ENCODE results near the gene UXS1. TPM values are rescaled to one million over a fixed set of nuclear protein-coding genes. Genes with fewer than 3 reads are reported as not detected.

Gene UXS1
- total RNA-seq, 2 donors from 2014 or later = 31.0 to 34.4 TPM

GRCh38 chr2:106180602-106181001, 13.5 kb downstream of the UXS1 start:
- Histone ChIP-seq H3K27ac (no peak overlapping the region), H3K36me3 (no peaks in the 10 kb centered on the region), H3K27me3 (no peaks in the 10 kb centered on the region), H3K9me3 (no peaks in the 10 kb centered on the region), H3K4me3 (no peak overlapping the region), H3K9ac (ENCODE audit: low read depth in 2 of 2, low read length in 2 of 2) (no peak overlapping the region), H3K4me1 (no peaks in the 10 kb centered on the region)
- no peak for TF ChIP-seq CTCF (IDR thresholded peaks at IDR 0.05)
- DNase-seq = no peak
- intact Hi-C loops (cut with DNase I) = no loop called here

DNA sequence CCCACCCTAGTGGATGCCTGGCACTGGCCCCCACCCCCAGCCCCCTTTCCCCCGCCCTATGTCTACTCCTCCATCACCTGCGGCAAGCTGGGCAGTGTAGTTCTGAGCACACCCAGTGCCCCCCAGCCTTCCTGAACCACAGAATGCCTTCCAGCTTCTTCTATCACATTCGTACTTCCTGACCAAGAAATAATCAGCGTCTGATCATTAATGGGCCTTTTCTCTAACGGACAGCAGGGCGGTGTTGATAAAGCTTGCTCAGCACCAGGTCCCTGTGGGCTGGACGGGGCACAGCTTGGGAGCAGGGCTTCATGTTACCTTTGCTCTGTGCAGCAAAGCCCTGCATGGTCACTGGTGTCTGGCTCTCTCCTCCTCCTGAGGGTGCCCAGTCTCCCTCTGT, 15.4 kb downstream of the UXS1 start:
- H3K27ac ChIP-seq = no peak overlapping the region
- no peaks in the 10 kb centered on the region for H3K4me1 ChIP-seq
- no peaks in the 10 kb centered on the region for H3K9me3 ChIP-seq
- no peaks in the 10 kb centered on the region for H3K36me3 ChIP-seq
- no peaks in the 10 kb centered on the region for H3K27me3 ChIP-seq
- no peak for TF ChIP-seq CTCF (IDR thresholded peaks at IDR 0.05)
- no peak for DNase-seq
- H3K4me3 ChIP-seq = no peak overlapping the region
- intact Hi-C loops (cut with DNase I) = no loop called here
- H3K9ac ChIP-seq (ENCODE audit: low read depth in 2 of 2, low read length in 2 of 2) = no peak overlapping the region

- intact Hi-C loops (cut with DNase I) = no loop called here
- no peak overlapping the region for H3K27ac ChIP-seq
- TF ChIP-seq CTCF (IDR thresholded peaks at IDR 0.05) = no peak
- no peak overlapping the region for H3K4me3 ChIP-seq
- no peak for DNase-seq
- no peaks in the 10 kb centered on the region for H3K27me3 ChIP-seq
- no peaks in the 10 kb centered on the region for H3K36me3 ChIP-seq
- H3K9me3 ChIP-seq = no peaks in the 10 kb centered on the region
- H3K9ac ChIP-seq (ENCODE audit: low read depth in 2 of 2, low read length in 2 of 2) = no peak overlapping the region
- no peaks in the 10 kb centered on the region for H3K4me1 ChIP-seq
Measured at GRCh38 chr2:106177581-106177980, 16.5 kb downstream of the UXS1 start.

DNA sequence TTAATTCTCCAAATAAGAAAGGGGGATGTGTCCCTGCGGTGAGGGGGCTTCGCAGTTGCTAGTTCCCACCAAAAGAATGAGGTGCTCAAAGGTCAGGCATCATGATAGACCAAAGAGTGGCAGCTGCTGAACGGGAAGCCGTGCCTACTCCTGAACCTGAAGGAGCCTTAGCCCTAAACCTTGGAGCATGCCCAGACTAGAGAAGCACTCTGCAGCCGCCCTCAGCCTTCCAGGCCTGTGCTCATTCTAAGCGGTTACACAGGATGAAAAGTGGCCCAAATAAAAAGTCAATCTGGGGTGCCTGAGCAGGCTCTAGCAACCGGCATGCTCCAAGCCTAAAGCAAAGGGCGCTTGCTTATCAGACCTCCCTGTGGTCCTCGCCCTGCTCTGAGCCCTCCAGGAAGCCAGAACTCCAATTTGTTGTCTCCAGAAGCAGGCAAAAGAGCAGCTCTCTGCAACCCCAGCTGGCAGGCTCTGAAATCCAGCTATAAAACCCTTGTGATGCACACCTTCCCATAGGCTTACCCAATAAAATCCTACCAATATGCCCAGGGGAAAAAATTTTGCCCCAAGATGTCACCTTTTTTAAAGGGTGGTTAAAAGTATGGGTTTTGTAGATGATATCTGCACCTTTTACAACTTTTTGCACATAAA, 17.5 kb downstream of the UXS1 start:
- Histone ChIP-seq H3K9me3 (no peaks in the 10 kb centered on the region), H3K36me3 (no peaks in the 10 kb centered on the region), H3K4me1 (no peaks in the 10 kb centered on the region), H3K27me3 (no peaks in the 10 kb centered on the region), H3K9ac (ENCODE audit: low read depth in 2 of 2, low read length in 2 of 2) (no peak overlapping the region), H3K4me3 (no peak overlapping the region), H3K27ac (no peak overlapping the region)
- TF ChIP-seq CTCF (IDR thresholded peaks at IDR 0.05) = no peak
- no peak for DNase-seq
- intact Hi-C loops (cut with DNase I) = no loop called here

DNA sequence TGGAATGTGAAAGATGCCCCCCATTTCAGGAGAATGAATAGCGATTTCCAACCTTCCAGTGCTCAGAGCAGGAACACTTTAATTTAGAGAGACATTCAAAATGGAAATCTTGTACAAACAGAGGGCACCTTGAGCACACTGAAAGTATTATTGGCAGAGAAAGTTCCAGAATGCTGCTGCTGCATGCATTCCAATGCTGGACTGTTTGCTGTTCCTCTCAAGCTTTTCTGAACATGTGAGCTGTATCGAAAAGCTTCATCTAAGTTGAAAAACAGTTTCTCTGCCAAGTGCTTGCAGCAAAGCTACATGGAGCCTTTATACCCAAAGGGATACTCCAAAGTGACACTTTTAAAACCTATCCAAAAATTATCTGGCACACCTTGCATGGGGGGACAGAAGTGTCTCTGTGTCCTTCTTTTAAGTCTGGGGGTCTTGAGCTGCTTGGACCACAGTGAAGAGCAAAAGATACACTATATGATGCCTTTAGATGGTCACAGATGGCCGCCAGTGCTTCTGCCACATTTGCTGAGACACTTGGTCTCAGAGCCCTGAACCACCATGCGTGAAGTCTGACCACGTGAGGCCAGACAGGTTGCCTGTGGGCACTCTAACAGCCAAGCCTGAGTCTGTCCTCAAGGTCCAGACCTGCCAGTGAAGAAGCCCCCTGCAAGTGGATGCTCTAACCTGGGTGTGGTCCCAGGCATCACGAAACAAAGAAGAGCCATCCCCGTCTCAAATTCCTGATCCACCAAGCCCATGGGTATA, 18.8 kb downstream of the UXS1 start:
- Histone ChIP-seq H3K9ac (ENCODE audit: low read depth in 2 of 2, low read length in 2 of 2) (no peak overlapping the region), H3K4me1 (no peaks in the 10 kb centered on the region), H3K27me3 (no peaks in the 10 kb centered on the region), H3K9me3 (no peaks in the 10 kb centered on the region), H3K27ac (no peak overlapping the region), H3K36me3 (no peaks in the 10 kb centered on the region), H3K4me3 (no peak overlapping the region)
- intact Hi-C loops (cut with DNase I) = no loop called here
- DNase-seq = no peak
- no peak for TF ChIP-seq CTCF (IDR thresholded peaks at IDR 0.05)
